ENCODE results near the gene TTC31.

The TTC31 gene

GRCh38 chr2:74488643-74489481 is 6.0 kb downstream of the TTC31 start:
- DNase-seq = no peak

- no peak for DNase-seq
These were observed 7.0 kb downstream of the TTC31 start for GRCh38 chr2:74489906-74490305.

GRCh38 chr2:74491648-74492544 is 9.0 kb downstream of the TTC31 start:
- DNase-seq = no peak

GRCh38 chr2:74493546-74493945 is 10.7 kb downstream of the TTC31 start:
- DNase-seq = no peak

GRCh38 chr2:74495440-74495839 is 12.6 kb downstream of the TTC31 start:
- DNase-seq = no peak

- no peak for DNase-seq
These were observed 14.3 kb downstream of the TTC31 start for GRCh38 chr2:74496997-74497776.

GRCh38 chr2:74497777-74498499 is 15.1 kb downstream of the TTC31 start:
- no peak for DNase-seq

GRCh38 chr2:74498500-74499266 is 15.8 kb downstream of the TTC31 start:
- no peak for DNase-seq

GRCh38 chr2:74499267-74499939 is 16.5 kb downstream of the TTC31 start, which contains the start of gene LBX2:
TSS of gene LBX2 (minus strand) at chr2:74499603. CDS start at chr2:74499537, 66 bp downstream.
- no peak for DNase-seq

- DNase-seq = no peak
These were observed 17.2 kb downstream of the TTC31 start for GRCh38 chr2:74499940-74500577.

GRCh38 chr2:74500578-74500946 is 17.7 kb downstream of the TTC31 start:
- no peak for DNase-seq

GRCh38 chr2:74501335-74502071 is 18.6 kb downstream of the TTC31 start:
- no peak for DNase-seq

- DNase-seq = no peak
These were observed 19.4 kb downstream of the TTC31 start for GRCh38 chr2:74502147-74502719.

GRCh38 chr2:74502720-74503505 is 20.0 kb downstream of the TTC31 start:
- no peak for DNase-seq

- no peak for DNase-seq
These were observed 20.9 kb downstream of the TTC31 start for GRCh38 chr2:74503506-74504475.

GRCh38 chr2:74504591-74504990 is 21.7 kb downstream of the TTC31 start:
- DNase-seq = no peak
